HepG2 (cell line): Measurements from ENCODE around the gene SEC24A. TPM values are rescaled to one million over a fixed set of nuclear protein-coding genes. Genes with fewer than 3 reads are reported as not detected.
A peak's percentile ranks its signal among the peaks of the same experiment; 100 is the strongest.

ENCODE experiments used
- ETV6 ChIP-seq: sonication (generic); formaldehyde crosslinking; conservative IDR thresholded peaks from 2 replicates; pipeline ENCODE4 v1.4.0; 2020; ENCODE audit warnings: missing genetic modification reagents
- JUN ChIP-seq: sonication (generic); formaldehyde crosslinking; IDR thresholded peaks from 2 replicates; pipeline ENCODE4 v1.4.0; 2020; ENCODE audit warnings: mild to moderate bottlenecking, missing genetic modification reagents
- JUNB ChIP-seq: sonication (generic); formaldehyde crosslinking; IDR thresholded peaks from 2 replicates; pipeline ENCODE4 v1.8.0; 2022; ENCODE audit warnings: missing genetic modification reagents, mild to moderate bottlenecking, borderline replicate concordance
- KLF15 ChIP-seq: sonication (generic); formaldehyde crosslinking; IDR thresholded peaks from 2 replicates; pipeline ENCODE4 v1.8.1; 2023; ENCODE audit warnings: borderline replicate concordance, mild to moderate bottlenecking, inconsistent platforms, missing genetic modification reagents, mixed read lengths
- KLF9 ChIP-seq: IDR thresholded peaks from 2 replicates; pipeline ENCODE4 v1.6.1; 2016; ENCODE audit warnings: low read depth
- MEIS1 ChIP-seq: sonication (generic); formaldehyde crosslinking; IDR thresholded peaks from 2 replicates; pipeline ENCODE4 v1.9.0; 2021; ENCODE audit warnings: mild to moderate bottlenecking, missing genetic modification reagents, moderate library complexity, borderline replicate concordance
- NCOA2 ChIP-seq: sonication (generic); formaldehyde crosslinking; IDR thresholded peaks from 2 replicates; pipeline ENCODE4 v1.8.0; 2022; ENCODE audit warnings: inconsistent platforms
- RFX5 ChIP-seq: IDR thresholded peaks from 2 replicates; pipeline ENCODE4 v1.6.1; 2011; ENCODE audit warnings: low read depth, low read length, improper control_type of control experiment
- SMC3 ChIP-seq: IDR thresholded peaks from 2 replicates; pipeline ENCODE4 v1.6.1; 2011; ENCODE audit warnings: low read length, improper control_type of control experiment
- TBL1XR1 ChIP-seq: fragments of 150-350 bp; IDR thresholded peaks from 2 replicates; pipeline ENCODE4 v1.6.1; 2014; ENCODE audit warnings: borderline replicate concordance, low read length; ENCODE audit not compliant: partially characterized antibody
- TOE1 ChIP-seq: sonication (generic); formaldehyde crosslinking; IDR thresholded peaks from 2 replicates; pipeline ENCODE4 v1.4.0; 2020; ENCODE audit warnings: mild to moderate bottlenecking, missing genetic modification reagents
- ZFYVE20 ChIP-seq: sonication (generic); formaldehyde crosslinking; IDR thresholded peaks from 2 replicates; pipeline ENCODE4 v1.8.0; 2023; ENCODE audit warnings: low read depth, mild to moderate bottlenecking, moderate library complexity, missing genetic modification reagents, borderline replicate concordance
- ZNF331 ChIP-seq: sonication (generic); formaldehyde crosslinking; IDR thresholded peaks from 2 replicates; pipeline ENCODE4 v1.4.0; 2020; ENCODE audit warnings: missing genetic modification reagents
- ZNF34 ChIP-seq: sonication (generic); formaldehyde crosslinking; IDR thresholded peaks from 2 replicates; pipeline ENCODE4 v1.4.0; 2020; ENCODE audit warnings: mild to moderate bottlenecking, missing genetic modification reagents, borderline replicate concordance
- ZNF557 ChIP-seq: sonication (generic); formaldehyde crosslinking; IDR thresholded peaks from 2 replicates; pipeline ENCODE4 v1.4.0; 2020; ENCODE audit warnings: missing genetic modification reagents
- ZNF615 ChIP-seq: sonication (generic); formaldehyde crosslinking; IDR thresholded peaks from 2 replicates; pipeline ENCODE4 v1.5.0; 2020; ENCODE audit warnings: mild to moderate bottlenecking, missing genetic modification reagents, borderline replicate concordance
- ZNF737 ChIP-seq: sonication (generic); formaldehyde crosslinking; IDR thresholded peaks from 2 replicates; pipeline ENCODE4 v1.5.0; 2020; ENCODE audit warnings: missing genetic modification reagents, mild to moderate bottlenecking, borderline replicate concordance
- ZNF792 ChIP-seq: IDR thresholded peaks from 2 replicates; pipeline ENCODE4 v1.6.1; 2016
- polyA plus RNA-seq, 8 experiments: library from polyadenylated mRNA; depleted of rRNA in 3 of 8; stranded (reverse) in 7 of 8; unstranded in 1 of 8; fragments of >200 nt; fragmentation: Illumina TruSeq in 4 of 8; extraction: Trizol in 4 of 8; gene quantifications; 2 replicates each; pipeline versions ENCODE4 v1.2.1 to v1.2.3, GENCODE V29; 2011 to 2016; ENCODE audit warnings: low read depth in 4 of 8, missing spikeins in 1 of 8, mixed read lengths in 1 of 8; ENCODE audit not compliant: insufficient read depth in 1 of 8
- total RNA-seq, 5 experiments: library from RNA; depleted of rRNA; stranded (reverse); fragments of >200 nt; fragmentation: Illumina TruSeq; extraction: Trizol; gene quantifications; 2 replicates each; pipeline ENCODE4 v1.2.3, GENCODE V29; 2016; ENCODE audit warnings: low read depth in 1 of 5
- TF ChIP-seq, protein P1 (sequence below): sonication (generic); formaldehyde crosslinking; IDR thresholded peaks from 2 replicates; pipeline ENCODE4 v1.4.0; 2020; ENCODE audit warnings: missing genetic modification reagents
- TF ChIP-seq, protein P2 (sequence below): sonication (generic); formaldehyde crosslinking; IDR thresholded peaks from 2 replicates; pipeline ENCODE4 v1.8.1; 2023; ENCODE audit warnings: mild to moderate bottlenecking, moderate library complexity, missing genetic modification reagents
- TF ChIP-seq, protein P3 (sequence below): sonication (generic); formaldehyde crosslinking; conservative IDR thresholded peaks from 2 replicates; pipeline ENCODE4 v1.4.0; 2020; ENCODE audit warnings: missing genetic modification reagents
- TF ChIP-seq, protein P4 (sequence below): IDR thresholded peaks from 2 replicates; pipeline ENCODE4 v1.6.1; 2016; ENCODE audit warnings: mild to moderate bottlenecking

Gene SEC24A
- total and polyA plus RNA-seq, 2 of the 13 experiments (the other 11 are each of a cell fraction or from before 2014, with no cell fraction given), result 30.5 to 56.8 TPM

DNA sequence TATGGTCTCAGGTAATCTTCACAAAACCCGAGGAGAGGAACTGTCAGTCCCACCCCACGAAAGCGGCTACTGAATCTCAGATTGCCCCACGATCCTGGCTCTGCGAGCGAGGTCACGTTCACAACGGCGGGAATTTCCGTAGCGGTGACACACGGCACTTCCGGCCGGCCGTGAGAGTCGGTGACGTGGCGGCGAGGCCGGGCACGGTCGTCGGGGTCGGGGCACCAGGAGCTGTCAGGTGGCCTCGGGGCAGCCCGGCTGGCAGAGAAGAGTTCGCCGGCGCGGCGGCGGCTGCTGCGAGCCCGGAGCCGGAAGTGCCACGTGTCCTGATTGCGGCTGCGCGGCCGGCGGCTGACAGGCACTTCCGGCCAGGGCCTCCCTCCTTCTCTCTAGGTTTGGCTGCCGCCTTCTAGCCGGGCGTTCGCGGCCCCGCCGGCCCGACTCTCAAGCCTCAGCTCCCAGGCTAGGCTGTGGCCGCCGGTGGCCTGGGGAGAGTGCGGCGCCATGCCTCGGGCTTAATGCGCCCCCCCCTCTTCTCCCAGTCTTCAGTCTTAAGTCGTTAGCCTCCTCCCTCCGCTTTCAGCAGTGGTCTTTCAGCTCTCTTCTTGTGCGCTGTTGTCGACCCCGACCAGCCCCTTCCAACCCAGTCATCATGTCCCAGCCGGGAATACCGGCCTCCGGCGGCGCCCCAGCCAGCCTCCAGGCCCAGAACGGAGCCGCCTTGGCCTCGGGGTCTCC lies at the start of gene SEC24A (continued):
- TF ChIP-seq JUN (CRISPR knock-in tag) (peak; percentile 82), ZNF615 (CRISPR knock-in tag) (no peak), ZNF737 (no peak), ZFYVE20 (CRISPR knock-in tag) (peak; percentile 73; the same call in 1 of the 2 replicates), KLF15 (CRISPR knock-in tag) (peak; percentile 34; the same call in 1 of the 2 replicates), ZNF557 (no peak), ZNF792 (CRISPR knock-in tag) (peak; percentile 79), RFX5 (no peak), ZNF34 (no peak), TOE1 (CRISPR knock-in tag) (peak; percentile 35; the same call in 1 of the 2 replicates), SMC3 (0 out of 2 replicates have a peak, but pooled peaks have one; percentile 2), JUNB (CRISPR knock-in tag) (no peak), ZNF331 (CRISPR knock-in tag) (peak; percentile 87), NCOA2 (peak; percentile 76), TBL1XR1 (no peak), MEIS1 (CRISPR knock-in tag) (peak; percentile 92), KLF9 (CRISPR knock-in tag) (peak; percentile 54; the same call in 1 of the 2 replicates), ETV6 (peak; percentile 84)
- TF ChIP-seq, protein P1, sequence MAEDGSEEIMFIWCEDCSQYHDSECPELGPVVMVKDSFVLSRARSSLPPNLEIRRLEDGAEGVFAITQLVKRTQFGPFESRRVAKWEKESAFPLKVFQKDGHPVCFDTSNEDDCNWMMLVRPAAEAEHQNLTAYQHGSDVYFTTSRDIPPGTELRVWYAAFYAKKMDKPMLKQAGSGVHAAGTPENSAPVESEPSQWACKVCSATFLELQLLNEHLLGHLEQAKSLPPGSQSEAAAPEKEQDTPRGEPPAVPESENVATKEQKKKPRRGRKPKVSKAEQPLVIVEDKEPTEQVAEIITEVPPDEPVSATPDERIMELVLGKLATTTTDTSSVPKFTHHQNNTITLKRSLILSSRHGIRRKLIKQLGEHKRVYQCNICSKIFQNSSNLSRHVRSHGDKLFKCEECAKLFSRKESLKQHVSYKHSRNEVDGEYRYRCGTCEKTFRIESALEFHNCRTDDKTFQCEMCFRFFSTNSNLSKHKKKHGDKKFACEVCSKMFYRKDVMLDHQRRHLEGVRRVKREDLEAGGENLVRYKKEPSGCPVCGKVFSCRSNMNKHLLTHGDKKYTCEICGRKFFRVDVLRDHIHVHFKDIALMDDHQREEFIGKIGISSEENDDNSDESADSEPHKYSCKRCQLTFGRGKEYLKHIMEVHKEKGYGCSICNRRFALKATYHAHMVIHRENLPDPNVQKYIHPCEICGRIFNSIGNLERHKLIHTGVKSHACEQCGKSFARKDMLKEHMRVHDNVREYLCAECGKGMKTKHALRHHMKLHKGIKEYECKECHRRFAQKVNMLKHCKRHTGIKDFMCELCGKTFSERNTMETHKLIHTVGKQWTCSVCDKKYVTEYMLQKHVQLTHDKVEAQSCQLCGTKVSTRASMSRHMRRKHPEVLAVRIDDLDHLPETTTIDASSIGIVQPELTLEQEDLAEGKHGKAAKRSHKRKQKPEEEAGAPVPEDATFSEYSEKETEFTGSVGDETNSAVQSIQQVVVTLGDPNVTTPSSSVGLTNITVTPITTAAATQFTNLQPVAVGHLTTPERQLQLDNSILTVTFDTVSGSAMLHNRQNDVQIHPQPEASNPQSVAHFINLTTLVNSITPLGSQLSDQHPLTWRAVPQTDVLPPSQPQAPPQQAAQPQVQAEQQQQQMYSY (CRISPR knock-in tag), result peak; percentile 38; the same call in 1 of the 2 replicates
- TF ChIP-seq, protein P2, sequence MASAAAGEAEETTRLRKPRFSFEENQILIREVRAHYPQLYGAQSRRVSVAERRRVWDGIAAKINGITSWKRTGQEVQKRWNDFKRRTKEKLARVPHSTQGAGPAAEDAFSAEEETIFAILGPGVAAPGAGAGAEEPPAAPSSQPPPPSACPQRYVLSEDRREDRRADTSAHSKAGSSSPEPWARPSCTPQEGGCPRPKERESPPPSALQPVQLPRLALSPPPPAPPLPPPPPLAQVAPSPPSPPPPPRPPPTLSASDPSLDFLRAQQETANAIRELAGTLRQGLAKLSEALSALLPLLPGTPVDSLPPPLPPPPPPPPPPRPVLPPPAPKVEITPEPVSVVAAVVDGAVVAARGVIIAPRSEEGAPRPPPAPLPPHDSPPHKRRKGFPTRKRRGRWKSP, result peak; percentile 91
- TF ChIP-seq, protein P3, sequence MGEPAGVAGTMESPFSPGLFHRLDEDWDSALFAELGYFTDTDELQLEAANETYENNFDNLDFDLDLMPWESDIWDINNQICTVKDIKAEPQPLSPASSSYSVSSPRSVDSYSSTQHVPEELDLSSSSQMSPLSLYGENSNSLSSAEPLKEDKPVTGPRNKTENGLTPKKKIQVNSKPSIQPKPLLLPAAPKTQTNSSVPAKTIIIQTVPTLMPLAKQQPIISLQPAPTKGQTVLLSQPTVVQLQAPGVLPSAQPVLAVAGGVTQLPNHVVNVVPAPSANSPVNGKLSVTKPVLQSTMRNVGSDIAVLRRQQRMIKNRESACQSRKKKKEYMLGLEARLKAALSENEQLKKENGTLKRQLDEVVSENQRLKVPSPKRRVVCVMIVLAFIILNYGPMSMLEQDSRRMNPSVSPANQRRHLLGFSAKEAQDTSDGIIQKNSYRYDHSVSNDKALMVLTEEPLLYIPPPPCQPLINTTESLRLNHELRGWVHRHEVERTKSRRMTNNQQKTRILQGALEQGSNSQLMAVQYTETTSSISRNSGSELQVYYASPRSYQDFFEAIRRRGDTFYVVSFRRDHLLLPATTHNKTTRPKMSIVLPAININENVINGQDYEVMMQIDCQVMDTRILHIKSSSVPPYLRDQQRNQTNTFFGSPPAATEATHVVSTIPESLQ (CRISPR knock-in tag), result 0 out of 2 replicates have a peak, but pooled peaks have one; percentile 24
- TF ChIP-seq, protein P4, sequence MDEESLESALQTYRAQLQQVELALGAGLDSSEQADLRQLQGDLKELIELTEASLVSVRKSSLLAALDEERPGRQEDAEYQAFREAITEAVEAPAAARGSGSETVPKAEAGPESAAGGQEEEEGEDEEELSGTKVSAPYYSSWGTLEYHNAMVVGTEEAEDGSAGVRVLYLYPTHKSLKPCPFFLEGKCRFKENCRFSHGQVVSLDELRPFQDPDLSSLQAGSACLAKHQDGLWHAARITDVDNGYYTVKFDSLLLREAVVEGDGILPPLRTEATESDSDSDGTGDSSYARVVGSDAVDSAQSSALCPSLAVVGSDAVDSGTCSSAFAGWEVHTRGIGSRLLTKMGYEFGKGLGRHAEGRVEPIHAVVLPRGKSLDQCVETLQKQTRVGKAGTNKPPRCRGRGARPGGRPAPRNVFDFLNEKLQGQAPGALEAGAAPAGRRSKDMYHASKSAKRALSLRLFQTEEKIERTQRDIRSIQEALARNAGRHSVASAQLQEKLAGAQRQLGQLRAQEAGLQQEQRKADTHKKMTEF (CRISPR knock-in tag), result peak; percentile 98
